ENCODE measurements around the gene ABR.

The ABR gene

GRCh38 chr17:1180958-1181752, 1.4 kb upstream of the ABR start:
- TF ChIP-seq CTCF (conservative IDR thresholded peaks at IDR 0.05; ENCODE audit: low read length), result no peak
- no peak overlapping the region for H3K4me3 ChIP-seq (ENCODE audit: low read length)
- DNase-seq (ENCODE audit: low read depth), result no peak

GRCh38 chr17:1179112-1179817, 516 bp downstream of the ABR start:
- DNase-seq (ENCODE audit: low read depth), result peak; percentile 24
- no peak for TF ChIP-seq CTCF (conservative IDR thresholded peaks at IDR 0.05; ENCODE audit: low read length)
- peak overlapping the region; percentile 69 for H3K4me3 ChIP-seq (ENCODE audit: low read length)

GRCh38 chr17:1177016-1177700, 2.6 kb downstream of the ABR start:
- TF ChIP-seq CTCF (conservative IDR thresholded peaks at IDR 0.05; ENCODE audit: low read length), result no peak
- H3K4me3 ChIP-seq (ENCODE audit: low read length), result no peak overlapping the region
- DNase-seq (ENCODE audit: low read depth), result peak; percentile 50

GRCh38 chr17:1174263-1174880, 5.4 kb downstream of the ABR start:
- no peak for DNase-seq (ENCODE audit: low read depth)
- no peak for TF ChIP-seq CTCF (conservative IDR thresholded peaks at IDR 0.05; ENCODE audit: low read length)
- H3K4me3 ChIP-seq (ENCODE audit: low read length), result no peak overlapping the region

- no peak overlapping the region for H3K4me3 ChIP-seq (ENCODE audit: low read length)
- DNase-seq (ENCODE audit: low read depth), result no peak
- TF ChIP-seq CTCF (conservative IDR thresholded peaks at IDR 0.05; ENCODE audit: low read length), result no peak
These were observed 6.1 kb downstream of the ABR start for GRCh38 chr17:1173432-1174262.

GRCh38 chr17:1171953-1172352, 7.8 kb downstream of the ABR start:
- no peak for DNase-seq (ENCODE audit: low read depth)
- H3K4me3 ChIP-seq (ENCODE audit: low read length), result no peak overlapping the region
- no peak for TF ChIP-seq CTCF (conservative IDR thresholded peaks at IDR 0.05; ENCODE audit: low read length)

All from AG10803 (cell line).